ES-I3 (cell line): Measurements from ENCODE around the gene CRYBG3.

Experiments
- H3K36me3 ChIP-seq: 2 replicates; pipeline ENCODE4 v1.6.1; 2013; ENCODE audit warnings: mild to moderate bottlenecking, low read length, control low read depth, moderate library complexity; ENCODE audit not compliant: insufficient read depth
- H3K4me1 ChIP-seq: 2 replicates; pipeline ENCODE4 v1.6.1; 2013; ENCODE audit warnings: mild to moderate bottlenecking, control low read depth, low read length; ENCODE audit not compliant: insufficient read depth
- H3K9ac ChIP-seq: 2 replicates; pipeline ENCODE4 v1.6.1; 2013; ENCODE audit warnings: low read depth, mild to moderate bottlenecking, low read length, moderate library complexity
- H3K9me3 ChIP-seq: 2 replicates; pipeline ENCODE4 v1.6.1; 2013; ENCODE audit warnings: mild to moderate bottlenecking, low read length, moderate library complexity; ENCODE audit not compliant: control insufficient read depth, insufficient read depth

The CRYBG3 gene

DNA sequence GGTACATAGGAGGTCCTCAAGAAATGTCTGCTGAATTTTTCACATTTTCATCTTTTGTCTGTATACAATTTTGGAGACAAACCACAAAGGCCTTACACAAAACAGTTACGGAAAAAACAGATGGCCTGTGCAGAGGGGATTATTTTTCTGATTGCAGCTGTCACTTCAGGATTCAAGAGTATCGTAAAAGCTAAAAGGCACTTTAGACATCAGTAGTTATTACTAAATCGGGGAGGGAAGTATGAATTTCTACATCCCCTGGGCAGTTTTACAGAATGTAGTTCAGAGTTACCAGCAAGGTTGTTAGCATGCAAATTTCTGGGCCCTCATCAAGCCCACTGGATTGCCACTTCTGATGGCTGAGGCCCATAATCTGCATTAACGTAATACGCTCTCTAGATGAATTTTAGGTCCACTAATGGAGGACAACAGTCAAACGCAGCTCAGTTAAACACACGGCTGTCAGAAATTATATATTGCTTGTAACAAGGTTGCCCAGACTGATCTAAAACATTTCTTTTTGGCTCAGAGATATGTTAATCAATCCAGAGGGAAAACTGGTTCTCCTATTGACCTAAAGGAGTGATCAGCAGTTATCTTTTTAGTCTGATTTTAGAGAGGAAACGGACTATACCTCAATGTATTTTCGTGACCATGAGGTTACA, 149.3 kb downstream of the CRYBG3 start:
- H3K36me3 ChIP-seq, result no peaks in the 10 kb centered on the region
- H3K9ac ChIP-seq, result peak overlapping the region; percentile 72
- H3K4me1 ChIP-seq, result no peaks in the 10 kb centered on the region
- H3K9me3 ChIP-seq, result no peaks in the 10 kb centered on the region

DNA sequence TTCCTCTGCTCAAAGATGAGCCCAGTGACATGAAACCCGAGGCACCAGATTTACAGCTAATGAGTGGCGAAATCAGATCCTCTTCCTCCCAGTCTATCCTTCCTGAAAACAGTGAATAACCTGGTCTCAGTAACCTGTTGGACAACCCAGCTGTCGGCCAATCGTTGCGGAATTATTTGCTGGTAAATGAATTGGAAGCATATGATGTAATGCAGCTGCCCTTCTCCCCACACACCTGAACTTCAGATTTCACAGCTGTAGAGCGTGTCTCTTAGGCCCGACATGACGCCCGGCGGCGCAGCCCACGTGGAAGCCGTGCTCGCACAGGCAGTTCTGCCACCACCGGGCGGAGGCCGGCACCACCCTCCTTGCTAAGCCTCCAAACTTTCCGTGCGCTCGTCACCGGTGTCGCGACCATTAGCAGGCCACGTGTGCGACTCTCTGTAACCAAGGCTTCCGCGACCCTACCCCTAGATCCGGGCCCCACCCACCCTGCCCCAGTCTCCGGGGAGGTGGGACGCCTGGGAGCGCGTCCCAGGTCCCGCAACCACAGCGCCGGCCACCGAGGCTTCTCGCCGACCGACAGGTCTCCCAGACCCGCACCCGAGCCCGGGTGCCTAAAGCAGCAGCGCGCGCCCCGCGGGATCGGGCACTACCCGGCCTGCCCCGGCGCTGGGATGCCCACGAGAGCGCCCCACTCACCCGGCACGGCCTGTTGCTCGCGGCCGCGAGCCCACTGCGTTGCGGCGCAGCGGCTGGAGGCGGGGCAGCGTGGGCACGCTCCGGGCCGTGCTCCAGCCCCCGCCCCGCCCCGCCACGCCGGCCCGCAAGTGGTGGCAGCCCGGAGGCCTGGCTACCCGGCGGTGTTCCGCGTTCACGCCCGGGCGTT, 150.1 kb downstream of the CRYBG3 start, which contains the start of gene RIOX2:
Gene RIOX2, minus strand, starts transcription at position 753 of the 889 bp plus-strand sequence. CDS start 4,838 bp downstream, outside the sequence.
- Histone ChIP-seq H3K9me3 (no peaks in the 10 kb centered on the region), H3K9ac (peak within 1 kb of the TSS; percentile 72), H3K4me1 (no peaks in the 10 kb centered on the region), H3K36me3 (no peaks in the 10 kb centered on the region)

DNA sequence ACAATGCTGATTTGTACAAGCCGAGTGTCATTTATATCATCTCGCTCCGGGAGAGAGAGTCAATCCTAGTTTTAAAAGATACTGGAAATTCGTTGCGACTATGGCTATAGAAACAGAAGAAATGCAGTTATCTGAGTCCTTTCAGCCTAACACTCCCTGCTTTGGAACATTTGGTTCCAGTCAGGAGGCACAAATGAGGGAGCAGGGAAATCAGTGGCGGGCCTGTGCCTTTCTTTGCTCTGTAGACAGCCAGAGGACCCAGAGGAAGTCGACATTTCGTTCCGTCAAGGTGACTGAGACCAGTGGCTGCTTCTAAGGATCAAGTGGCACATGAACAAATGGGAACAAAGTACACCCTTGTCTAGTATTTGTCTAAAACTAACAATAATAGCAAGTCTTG, 151.2 kb downstream of the CRYBG3 start:
- H3K36me3 ChIP-seq, result no peaks in the 10 kb centered on the region
- no peaks in the 10 kb centered on the region for H3K4me1 ChIP-seq
- H3K9ac ChIP-seq, result peak overlapping the region; percentile 72; the same call in 1 of the 2 replicates
- no peaks in the 10 kb centered on the region for H3K9me3 ChIP-seq

DNA sequence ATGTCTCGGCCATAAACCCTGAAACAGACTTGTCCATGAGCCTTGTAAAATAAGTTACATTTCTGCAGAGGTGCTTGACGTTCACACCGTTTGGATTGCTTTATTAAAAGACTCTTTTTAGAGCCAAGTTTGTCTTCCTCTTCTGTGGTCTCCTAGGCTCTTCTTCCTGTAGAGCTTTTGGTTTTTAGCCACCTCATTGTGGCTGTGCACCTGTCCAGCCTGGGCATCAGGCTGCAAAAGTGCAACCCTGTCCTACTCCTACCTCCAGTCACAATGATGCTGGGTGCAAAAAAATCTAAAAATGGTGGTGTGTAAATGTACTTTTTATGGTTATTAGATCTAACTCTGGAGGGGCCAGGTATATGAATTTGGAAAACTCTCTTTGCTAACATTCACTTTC, 153.2 kb downstream of the CRYBG3 start:
- no peaks in the 10 kb centered on the region for H3K36me3 ChIP-seq
- H3K4me1 ChIP-seq, result no peaks in the 10 kb centered on the region
- H3K9ac ChIP-seq, result no peak overlapping the region
- no peaks in the 10 kb centered on the region for H3K9me3 ChIP-seq

DNA sequence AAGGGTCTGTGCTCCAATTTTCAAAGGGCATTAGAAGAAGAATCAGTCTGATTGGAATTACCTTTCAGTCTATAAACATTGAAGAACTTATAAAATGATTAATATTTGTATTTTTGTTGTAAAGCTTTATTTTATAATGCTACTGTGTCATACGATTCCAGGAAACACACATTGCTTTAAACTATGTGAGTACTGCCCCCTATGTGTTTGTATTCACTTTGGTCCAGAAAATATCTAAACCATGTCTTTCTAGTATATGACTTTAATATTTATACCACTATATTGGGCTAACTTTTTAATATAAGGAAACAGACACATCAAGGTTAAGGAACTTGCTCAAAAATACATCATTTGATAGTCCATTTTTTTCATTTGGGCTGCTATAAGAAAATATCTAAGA, 153.7 kb downstream of the CRYBG3 start:
- Histone ChIP-seq H3K9ac (no peak overlapping the region), H3K9me3 (no peaks in the 10 kb centered on the region), H3K36me3 (no peaks in the 10 kb centered on the region), H3K4me1 (no peaks in the 10 kb centered on the region)

DNA sequence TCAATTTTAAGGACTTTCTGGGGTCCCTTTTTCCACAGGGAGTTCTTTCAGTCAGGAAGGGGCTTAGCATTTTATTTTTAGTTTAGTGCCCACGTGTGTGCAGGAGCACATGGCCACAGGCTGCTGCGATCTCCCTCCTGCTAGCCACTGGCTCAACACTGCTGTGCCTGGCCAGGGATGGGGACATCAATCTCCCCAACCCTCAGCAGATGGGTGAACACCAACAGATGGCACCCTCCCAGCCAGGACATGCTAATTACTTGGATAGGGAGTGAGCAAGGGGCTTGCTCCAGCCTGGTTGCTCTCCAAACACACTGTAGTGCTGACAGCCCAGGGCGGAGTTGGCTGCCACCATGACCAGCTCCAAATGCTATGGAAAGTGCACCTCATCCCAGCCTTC, 157.8 kb downstream of the CRYBG3 start:
- Histone ChIP-seq H3K9ac (no peak overlapping the region), H3K4me1 (no peaks in the 10 kb centered on the region), H3K36me3 (no peaks in the 10 kb centered on the region), H3K9me3 (no peaks in the 10 kb centered on the region)

DNA sequence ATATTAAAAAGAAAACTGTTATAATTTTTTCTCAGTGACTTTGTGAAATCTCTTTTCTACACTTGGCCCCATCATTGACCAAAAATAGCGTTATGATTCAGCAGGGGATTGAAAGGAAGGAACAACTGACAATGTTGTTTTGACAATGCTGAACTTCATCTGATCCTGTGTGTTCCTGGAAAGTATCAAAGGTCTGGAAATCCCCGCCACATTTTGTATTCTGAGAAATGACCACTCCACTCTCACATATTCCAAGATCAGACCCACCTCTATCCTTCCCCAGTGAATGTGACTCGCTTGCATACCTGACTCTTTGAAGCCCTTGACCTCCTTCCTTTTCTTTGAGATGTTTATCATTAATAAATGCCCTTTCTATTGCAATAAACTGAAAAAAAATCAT, 160.1 kb downstream of the CRYBG3 start:
- Histone ChIP-seq H3K36me3 (no peaks in the 10 kb centered on the region), H3K9ac (no peak overlapping the region), H3K4me1 (no peaks in the 10 kb centered on the region), H3K9me3 (no peaks in the 10 kb centered on the region)

DNA sequence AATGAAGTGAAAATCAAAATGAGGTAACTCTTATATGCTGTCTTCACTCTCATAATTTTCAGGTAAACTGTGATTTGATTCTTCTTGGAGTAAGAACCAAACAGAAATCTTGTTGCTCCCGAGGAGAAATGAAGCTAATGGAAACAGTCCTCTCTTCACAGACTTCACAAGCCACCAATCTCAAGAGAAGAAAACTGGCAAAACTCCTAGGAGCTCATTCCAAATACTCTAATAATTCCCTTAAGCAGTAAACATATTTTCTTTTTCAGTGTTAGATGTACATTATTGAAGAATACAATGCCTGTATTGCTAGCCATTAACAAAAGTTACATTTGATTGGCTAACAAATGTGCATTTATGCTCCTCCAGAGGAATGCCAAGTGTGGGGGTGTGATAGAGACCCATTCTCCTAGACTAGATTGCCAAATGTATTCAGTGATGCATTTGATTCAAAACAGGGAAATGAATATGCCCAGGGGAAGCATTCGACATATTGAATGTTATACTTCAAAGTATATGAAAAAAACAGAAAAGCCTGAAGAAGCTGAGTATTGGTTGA, 162.2 kb downstream of the CRYBG3 start:
- H3K9ac ChIP-seq, result no peak overlapping the region
- 0 out of 2 replicates have a peak, but pooled peaks cover 4% of the 10 kb centered on the region for H3K4me1 ChIP-seq
- H3K36me3 ChIP-seq, result no peaks in the 10 kb centered on the region
- no peaks in the 10 kb centered on the region for H3K9me3 ChIP-seq

DNA sequence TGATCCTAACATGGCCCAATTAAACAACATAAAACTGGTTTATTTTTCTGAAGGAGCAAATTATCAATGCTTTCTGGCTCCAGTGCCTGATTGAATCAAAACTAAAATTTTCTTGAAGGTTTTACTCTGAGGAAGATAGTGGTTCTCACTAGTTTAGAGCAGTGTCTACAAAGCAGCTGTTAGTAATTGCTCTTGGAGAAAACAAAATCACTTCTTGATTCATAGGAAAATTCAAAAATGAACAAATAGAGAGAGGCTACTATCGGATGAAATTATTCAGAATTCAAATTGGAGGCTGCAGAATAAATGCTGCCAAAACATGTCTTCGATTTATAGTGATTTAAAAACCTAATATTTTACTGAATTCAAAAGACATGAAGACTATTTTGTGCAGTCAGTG, 165.5 kb downstream of the CRYBG3 start:
- Histone ChIP-seq H3K36me3 (no peaks in the 10 kb centered on the region), H3K9me3 (no peaks in the 10 kb centered on the region), H3K4me1 (0 out of 2 replicates have a peak, but pooled peaks cover 4% of the 10 kb centered on the region), H3K9ac (no peak overlapping the region)

DNA sequence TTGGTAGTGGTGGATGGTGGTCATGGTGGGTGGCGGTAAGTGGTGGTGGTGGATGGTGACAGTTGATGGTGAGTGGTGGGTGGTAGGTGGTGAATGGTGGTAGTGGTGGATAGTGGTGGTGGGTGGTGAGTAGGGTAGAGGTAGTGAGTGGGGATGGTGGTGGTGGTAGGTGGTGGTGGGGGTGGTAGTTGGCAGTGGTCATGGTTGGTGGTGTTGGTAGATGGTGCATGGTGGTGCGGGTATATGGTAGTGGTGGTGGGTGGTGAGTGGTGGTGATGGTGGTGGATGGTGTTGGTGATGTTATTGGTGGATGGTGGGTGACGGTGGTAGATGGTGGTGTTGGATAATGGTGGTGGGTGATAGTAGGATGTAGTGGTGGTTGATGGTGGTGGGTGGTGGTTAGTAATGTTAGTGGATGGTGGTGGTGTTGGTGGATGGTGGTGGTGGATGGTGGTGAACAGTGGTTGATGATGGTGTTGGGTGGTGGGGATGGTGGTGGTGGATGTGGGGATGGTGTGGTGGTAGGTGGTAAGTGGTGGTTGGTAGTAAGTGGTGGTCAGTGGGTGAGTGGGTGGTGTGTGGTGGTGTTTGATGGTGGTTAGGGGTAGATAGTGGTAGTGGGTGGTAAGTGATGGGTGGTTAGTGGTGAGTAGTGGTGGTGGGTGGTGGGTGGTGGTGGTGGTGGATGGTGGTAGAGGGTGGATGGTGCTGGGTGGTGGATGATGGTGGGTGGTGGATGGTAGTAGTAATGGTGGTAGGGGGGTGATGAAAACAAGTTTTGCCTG, 167.2 kb downstream of the CRYBG3 start:
- H3K9ac ChIP-seq, result no peak overlapping the region

DNA sequence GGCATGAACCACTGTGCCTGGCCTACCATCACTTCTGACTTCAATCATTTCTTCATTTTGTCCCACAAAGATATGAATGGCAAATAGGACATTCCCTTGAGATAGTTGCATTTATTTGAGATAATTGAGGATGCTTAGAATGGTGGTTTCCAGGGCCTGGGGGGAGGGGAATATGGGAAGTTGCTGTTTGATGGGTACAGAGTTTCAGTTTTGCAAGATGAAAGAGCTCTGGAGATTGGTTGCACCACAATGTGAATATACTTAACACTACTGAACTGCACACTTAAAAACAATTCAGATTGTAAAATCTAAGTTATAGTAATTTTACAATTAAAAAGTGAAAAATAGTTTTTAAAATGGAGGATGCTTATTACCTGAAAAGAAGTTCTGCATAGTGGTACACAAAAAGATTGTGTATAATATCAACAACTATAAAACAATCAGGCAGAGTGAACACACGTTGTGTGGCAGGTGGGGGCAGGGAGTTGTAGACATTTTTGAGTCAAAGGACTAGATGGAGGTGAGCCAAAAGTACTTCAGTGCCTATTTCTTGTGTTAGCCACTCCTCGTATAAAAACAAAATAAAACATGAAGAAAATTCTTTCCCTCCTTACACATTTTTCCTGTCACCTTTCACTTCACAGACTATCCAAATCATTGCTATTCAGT, 168.9 kb downstream of the CRYBG3 start:
- Histone ChIP-seq H3K9me3 (no peaks in the 10 kb centered on the region), H3K9ac (no peak overlapping the region), H3K4me1 (peaks cover 4% of the 10 kb centered on the region; the same call in 1 of the 2 replicates), H3K36me3 (no peaks in the 10 kb centered on the region)

More for the DNA sequence above, 167.2 kb downstream of the CRYBG3 start:
- 0 out of 2 replicates have a peak, but pooled peaks cover 4% of the 10 kb centered on the region for H3K4me1 ChIP-seq
- no peaks in the 10 kb centered on the region for H3K9me3 ChIP-seq
- no peaks in the 10 kb centered on the region for H3K36me3 ChIP-seq

DNA sequence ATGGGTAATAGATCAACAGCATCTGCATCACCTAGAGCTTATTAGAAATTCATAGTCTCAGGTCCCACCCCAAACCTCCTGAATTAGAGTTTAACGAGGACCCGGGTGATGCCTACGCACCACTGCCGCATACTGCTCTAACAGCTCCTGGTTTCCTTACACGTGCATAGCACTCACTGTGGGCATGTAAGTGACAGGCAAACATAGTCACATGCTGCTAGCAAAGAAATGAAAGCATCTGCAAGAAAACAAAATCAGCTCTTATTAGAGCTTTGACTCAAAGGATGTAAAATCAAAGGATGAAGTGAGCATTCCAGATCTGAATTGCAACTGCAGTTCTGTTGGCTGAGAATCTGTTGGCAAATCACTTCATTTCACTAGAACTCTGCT, 169.5 kb downstream of the CRYBG3 start:
- Histone ChIP-seq H3K4me1 (peaks cover 4% of the 10 kb centered on the region; the same call in 1 of the 2 replicates), H3K9ac (no peak overlapping the region), H3K9me3 (no peaks in the 10 kb centered on the region), H3K36me3 (no peaks in the 10 kb centered on the region)

DNA sequence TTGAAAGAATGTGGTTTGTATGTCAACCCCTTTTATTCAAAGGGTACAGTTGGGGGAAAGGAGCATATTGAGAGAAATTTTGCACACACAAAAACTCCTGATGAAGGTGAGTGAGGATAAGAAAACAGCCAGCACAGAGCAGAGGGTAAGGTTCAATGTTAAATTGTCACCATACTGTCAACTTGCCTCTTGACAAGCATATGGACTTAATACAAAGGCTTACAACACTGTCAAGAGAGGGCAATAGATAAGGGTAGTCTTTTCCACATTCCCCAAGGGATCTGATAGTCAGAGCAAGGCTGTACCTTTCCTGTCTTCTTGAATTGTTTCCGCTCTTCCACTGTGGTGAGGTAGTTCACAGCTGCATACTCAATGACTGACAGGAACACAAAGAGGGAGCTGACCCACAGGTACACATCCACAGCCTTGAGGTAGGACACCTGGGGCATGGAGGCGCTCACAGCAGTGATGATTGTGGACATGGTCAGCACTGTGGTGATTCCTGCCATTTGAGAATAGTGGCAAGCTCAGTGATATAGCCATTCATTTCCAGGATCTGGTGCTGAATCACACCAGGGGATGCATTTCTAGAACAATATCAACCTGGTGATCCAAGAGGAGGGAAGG, 170.8 kb downstream of the CRYBG3 start:
- Histone ChIP-seq H3K9me3 (no peaks in the 10 kb centered on the region), H3K4me1 (no peaks in the 10 kb centered on the region; the same call in 1 of the 2 replicates), H3K9ac (no peak overlapping the region), H3K36me3 (no peaks in the 10 kb centered on the region)
